ENCODE measurements around the gene KRTAP10-4. TPM values are rescaled to one million over a fixed set of nuclear protein-coding genes. Genes with fewer than 3 reads are reported as not detected.
"Not testable (repeated sequence)": the region's sequence is repeated elsewhere in the genome, so short reads cannot be mapped to it uniquely, and the experiment has no call there.

The KRTAP10-4 gene
- total RNA-seq, 1 donor from 2014 or later, result not detected

DNA sequence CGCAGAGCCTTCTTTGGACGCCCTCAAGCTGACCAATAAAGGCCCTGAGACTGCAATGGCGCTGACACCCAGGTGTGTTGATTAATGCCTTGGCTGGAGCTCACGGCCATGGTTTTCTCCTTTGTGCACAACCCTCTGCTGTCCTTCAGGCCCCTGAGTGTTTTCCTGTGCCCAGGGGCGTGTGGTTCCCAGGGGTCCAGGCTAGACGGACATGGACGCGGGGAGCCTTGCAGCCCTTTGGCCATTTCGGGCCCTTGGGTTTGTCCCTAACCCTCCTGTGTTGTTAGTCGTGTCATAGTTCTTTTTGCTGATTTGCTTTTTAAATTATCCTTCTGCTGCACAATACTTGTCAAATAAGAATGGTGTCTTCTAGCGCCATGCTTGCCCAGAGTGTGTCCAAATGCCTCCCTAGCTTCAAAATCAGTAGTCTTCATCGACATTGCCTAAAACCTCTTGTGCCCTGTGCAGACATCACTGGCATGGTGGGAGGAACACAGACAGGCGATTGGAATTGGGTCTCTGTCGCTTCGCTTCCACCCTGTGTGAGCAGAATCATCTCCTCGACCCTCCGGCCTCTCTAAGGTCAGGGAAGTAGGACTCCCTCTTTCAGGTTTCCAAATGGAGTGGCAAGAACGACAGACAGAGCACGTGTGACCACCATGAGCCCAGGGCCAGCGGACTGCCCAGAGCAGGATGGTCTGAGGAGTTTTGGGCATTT lies 1.9 kb downstream of the KRTAP10-4 start:
- DNase-seq (ENCODE audit: low spot score in 2 of 2), result no peak
- no peak for FAIRE-seq

GRCh38 chr21:44576025-44576420 lies 2.5 kb downstream of the KRTAP10-4 start:
- FAIRE-seq (no peak), DNase-seq (ENCODE audit: low spot score in 2 of 2) (no peak)

DNA sequence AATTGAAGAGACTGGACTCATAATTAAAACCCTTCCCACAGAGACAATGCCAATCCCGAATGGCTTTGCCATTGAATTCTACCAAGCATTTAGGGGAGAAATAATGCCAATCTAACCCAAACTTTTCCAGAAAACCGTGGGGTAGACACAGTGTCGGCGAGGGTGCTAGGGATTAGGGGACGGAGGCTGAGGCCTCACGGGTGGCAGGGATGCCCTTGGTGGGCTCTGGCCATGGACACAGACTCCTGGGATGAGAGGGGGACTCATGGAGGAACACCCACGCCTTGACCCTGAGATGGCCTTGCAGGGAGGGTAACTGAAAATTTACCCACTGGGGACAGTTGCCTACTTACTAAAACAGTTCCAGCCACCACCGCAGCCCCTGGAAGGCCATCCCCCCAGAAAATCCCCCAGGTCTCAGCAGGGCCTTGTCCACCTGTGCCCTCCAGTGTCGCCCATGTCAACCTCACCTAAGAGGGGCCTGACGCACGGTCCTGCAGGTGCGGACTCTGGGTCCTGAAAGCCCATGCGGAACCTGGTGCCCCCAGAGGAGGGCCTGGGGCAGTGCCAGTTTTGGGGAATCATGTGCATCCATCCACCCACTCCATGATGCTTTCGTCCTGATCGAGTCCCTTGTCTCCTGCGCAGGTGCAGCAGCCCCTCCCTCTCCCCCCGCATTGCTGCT lies 5.0 kb downstream of the KRTAP10-4 start:
- no peak for DNase-seq (ENCODE audit: low spot score in 2 of 2)
- no peak for FAIRE-seq

DNA sequence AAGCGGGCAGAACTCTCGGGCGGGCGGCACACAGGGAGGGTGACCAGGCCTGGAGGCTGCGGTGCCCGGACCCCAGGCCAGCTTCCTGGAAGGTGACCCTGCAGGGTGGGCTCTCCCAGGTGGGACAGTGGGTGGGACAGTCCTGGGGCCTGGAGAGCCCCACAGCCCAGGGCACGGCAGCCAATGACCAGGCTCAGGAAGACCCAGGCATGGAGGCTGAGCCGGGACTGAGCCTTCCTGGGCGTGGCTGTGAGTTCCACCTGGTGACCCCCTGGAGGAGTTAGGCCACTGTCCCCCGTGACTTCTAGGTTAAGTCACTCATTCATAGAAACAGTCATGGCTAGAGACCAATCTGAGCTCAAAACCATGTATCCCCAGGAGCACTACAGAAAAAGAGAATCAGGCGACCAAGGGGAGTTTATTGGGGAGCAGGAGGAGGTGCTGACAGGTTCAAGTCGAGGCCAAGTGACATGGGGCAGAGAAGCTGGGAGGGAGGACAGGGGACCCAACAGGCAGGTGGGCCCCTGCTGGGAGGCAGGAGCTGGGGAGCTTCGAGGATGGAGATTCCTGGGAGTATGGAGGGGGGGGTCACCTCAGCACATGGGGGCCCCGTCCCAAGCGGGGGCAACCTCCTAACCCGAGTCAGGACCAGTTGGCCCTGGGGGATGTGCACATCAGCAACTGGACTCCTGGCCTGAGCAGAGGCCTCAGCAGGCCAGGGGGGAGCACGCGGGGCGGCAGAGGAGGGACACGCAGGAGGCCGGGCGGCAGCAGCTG lies 5.7 kb downstream of the KRTAP10-4 start:
- DNase-seq (ENCODE audit: low spot score in 2 of 2) (no peak), FAIRE-seq (no peak)

- DNase-seq (ENCODE audit: low spot score in 2 of 2) (no peak), FAIRE-seq (no peak)
Measured at GRCh38 chr21:44579833-44580144, 6.3 kb downstream of the KRTAP10-4 start.

DNA sequence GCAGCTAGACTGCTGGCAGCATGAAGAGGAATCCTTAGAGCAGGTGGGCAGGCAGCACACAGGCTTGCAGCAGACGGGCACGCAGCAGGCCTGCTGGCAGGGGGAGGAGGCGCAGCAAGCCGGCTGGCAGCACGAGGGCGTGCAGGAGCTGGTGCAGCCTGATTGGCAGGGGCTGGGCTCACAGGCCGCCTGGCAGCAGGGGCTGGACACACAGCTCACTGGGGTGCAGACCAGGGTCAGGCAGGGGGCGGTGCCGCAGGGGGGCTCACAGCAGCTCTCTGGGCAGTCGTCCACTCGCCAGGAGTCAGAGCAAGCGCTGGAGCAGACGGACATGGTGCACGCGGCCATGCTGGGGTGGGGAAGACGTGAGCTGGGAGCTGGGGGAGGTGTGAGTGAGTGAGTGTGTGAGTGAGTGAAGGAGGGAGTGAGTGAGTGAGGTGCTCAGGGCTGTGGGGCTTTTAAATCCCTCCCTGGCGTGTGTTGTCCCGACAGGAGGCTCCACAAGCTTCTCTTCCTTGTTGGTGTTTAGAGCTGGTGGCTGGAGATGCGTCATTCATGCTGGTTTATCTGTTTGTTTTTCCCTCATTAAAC lies 6.8 kb downstream of the KRTAP10-4 start, which contains the start of gene KRTAP10-5:
TSS of gene KRTAP10-5 (minus strand) at position 374 of the 591 bp plus-strand sequence. CDS start at position 348, 26 bp downstream.
- not testable (repeated sequence) for FAIRE-seq; DNase-seq (ENCODE audit: low spot score in 2 of 2)

GRCh38 chr21:44581158-44581557 lies 7.6 kb downstream of the KRTAP10-4 start:
- DNase-seq (ENCODE audit: low spot score in 2 of 2), result no peak
- no peak for FAIRE-seq

GRCh38 chr21:44582055-44582454 lies 8.5 kb downstream of the KRTAP10-4 start:
- FAIRE-seq, result no peak
- no peak for DNase-seq (ENCODE audit: low spot score in 2 of 2)

DNA sequence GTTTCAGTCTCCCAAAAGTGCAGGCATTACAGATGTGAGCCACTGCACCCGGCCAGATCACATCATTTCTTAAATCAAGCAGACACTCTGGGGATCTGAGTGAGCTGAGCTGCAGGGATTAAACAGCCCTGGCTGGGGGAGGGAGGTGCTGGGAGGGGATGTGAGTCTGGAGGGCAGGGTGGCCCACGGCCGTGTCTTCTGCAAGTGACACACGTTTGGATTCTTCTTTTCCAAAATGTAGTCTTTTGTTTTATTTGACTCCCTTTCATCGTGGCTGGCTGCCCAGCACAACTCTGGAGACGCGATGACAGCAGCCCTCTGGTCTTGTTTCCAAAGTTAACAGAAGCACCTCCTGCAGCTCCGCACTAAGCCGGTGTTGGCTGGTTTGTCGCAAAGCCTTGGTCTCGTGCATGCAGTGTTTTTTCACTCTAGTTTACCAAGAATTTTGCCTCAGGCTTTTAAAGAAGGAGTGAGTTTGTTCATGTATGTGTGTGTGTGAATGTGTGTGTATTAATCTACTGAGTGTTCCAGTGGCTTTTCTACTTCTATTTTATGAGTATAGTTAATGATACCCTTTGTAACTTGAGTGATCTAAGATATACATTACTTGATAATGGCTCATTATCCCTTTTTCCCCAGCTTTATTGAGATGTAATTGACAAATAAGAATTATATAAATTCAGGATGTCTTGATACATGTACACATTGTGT lies 9.7 kb downstream of the KRTAP10-4 start:
- DNase-seq (ENCODE audit: low spot score in 2 of 2) (no peak), FAIRE-seq (no peak)

GRCh38 chr21:44583800-44584147 lies 10.2 kb downstream of the KRTAP10-4 start:
- DNase-seq (ENCODE audit: low spot score in 2 of 2) (no peak), FAIRE-seq (no peak)

DNA sequence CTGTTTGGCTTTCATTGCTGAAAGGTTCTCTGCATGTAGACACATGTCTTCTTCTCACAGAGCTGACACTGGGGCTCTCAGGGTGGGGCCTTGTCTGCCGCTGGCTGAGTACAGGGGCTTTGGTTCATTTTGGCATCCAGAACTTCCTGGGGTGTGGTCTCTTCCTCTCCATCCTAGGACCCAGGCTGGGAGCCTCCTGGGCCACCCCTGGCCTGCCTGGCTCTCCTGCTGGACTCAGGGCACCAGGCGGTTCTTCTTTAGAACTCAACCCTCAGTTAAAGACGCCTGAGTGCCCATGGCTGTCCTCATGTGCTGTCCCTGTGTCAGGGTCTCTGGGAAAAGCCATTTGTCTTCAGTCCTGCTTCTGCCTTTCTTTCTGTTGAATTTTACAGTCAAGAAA lies 12.4 kb downstream of the KRTAP10-4 start:
- no peak for DNase-seq (ENCODE audit: low spot score in 2 of 2)
- no peak for FAIRE-seq

- no peak for DNase-seq (ENCODE audit: low spot score in 2 of 2)
- no peak for FAIRE-seq
Measured at GRCh38 chr21:44589094-44589493, 15.6 kb downstream of the KRTAP10-4 start.

DNA sequence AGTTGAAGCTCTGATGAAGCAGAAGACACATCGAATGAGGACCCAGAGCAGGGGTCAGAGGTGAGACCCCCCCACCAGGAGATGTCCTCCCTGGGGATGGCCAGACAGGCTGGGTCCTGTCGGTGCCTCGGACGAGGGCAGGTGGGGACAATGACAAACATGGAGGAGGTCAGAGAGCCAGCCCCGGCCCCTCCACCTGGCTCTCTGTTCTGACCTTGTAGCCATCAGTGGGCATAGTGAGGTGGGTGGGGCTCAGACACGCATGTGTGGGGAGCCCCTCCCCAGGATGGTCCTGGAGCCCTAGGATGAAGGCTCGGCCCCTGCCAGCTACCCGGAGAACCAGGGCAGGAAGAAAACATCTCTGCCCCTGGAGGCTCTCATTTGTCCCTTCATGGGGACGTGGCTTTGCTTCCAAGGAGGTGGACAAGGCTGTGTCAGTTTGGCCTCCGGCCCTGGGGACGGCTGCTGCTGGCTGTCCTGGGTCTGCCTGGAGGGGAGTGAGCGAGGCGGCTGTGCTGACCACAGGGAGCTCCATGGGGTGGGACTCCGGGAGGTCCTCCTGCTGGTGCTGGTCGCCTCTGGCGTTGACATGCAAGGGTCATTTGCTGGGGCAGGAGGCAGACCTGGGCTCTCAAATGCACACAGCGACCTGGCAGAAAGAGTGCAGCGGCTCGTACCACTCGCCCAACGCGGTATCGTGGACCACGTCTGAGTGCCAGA lies 16.2 kb downstream of the KRTAP10-4 start:
- no peak for DNase-seq (ENCODE audit: low spot score in 2 of 2)
- no peak for FAIRE-seq

DNA sequence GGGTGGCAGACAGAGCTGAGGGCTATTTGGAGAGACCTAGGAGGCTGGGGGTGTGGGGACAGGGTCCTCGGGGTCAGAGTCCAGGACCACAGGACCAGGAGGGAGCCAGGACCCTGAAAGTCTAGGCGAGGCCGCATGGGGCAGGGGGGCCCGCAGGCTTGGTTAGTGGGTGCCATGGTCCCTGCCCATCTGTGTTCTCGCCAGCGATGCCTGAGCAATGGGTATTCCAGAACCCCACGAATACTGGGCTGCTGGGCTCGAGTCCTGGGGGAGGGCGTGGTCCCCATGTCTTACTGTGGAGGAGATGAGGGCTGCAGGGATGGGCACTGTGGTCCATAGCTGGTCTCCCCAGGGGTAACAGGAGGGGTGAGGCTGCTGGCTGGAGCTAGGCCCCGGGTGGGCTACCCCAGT lies 16.8 kb downstream of the KRTAP10-4 start:
- no peak for FAIRE-seq
- DNase-seq (ENCODE audit: low spot score in 2 of 2), result no peak

DNA sequence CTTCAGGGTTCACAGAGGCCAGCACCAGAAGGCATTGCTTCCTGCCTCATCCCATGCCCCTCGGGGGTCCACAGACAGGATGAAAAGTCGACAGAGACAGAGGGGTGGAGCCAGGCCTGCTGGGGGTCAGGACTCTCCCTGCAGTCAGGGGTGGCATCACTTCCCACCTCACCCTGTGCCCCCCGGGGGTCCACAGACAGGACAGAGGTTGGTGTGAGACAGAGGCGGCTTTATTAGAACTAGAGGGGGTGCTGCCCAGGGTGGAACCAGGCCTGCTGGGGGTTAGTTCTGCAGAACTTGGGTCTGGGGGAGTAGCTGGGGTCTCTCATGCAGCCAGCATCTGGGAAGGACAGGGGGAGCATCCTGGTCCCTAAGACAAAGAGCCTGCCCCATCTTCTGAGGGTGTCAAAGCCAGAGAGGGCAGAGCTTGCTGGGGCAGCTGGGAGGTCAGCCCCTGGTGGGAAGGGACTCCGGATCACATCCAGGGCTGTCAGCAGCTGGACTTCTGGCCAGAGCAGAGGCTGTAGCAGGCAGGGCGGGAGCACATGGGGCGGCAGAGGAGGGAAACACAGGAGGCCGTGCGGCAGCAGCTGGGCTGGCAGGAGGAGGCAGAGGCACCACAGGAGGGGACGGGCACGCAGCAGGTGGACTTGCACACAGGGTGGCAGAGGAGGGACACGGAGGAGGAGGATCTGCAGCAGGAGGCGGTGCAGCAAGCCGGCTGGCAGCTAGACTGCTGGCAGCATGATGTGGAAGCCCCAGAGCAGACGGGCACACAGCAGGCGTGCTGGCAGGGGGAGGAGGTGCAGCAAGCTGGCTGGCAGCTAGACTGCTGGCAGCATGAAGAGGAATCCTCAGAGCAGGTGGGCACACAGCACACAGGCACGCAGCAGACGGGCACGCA lies 17.6 kb downstream of the KRTAP10-4 start:
- not testable (repeated sequence) for DNase-seq (ENCODE audit: low spot score in 2 of 2); FAIRE-seq

- not testable (repeated sequence) for DNase-seq (ENCODE audit: low spot score in 2 of 2); FAIRE-seq
Measured at GRCh38 chr21:44591801-44592130, 18.2 kb downstream of the KRTAP10-4 start.

- DNase-seq (ENCODE audit: low spot score in 2 of 2) (no peak), FAIRE-seq (no peak)
Measured at GRCh38 chr21:44592446-44593311, 19.1 kb downstream of the KRTAP10-4 start, which contains the start of gene KRTAP10-6. KRTAP10-6 (minus strand) TSS chr21:44592505; CDS start chr21:44592484, 21 bp downstream.

Data from frontal cortex (tissue), 4 donors.